ENCODE results near the gene RABGEF1. TPM values are rescaled to one million over a fixed set of nuclear protein-coding genes. Genes with fewer than 3 reads are reported as not detected.

The RABGEF1 gene
- total and polyA plus RNA-seq, 9 of the 15 experiments (the other 6 are each of a cell fraction or from before 2014, with no cell fraction given): 7.0 to 29.3 (median 20.5) TPM

GRCh38 chr7:66844552-66845378 is 104.2 kb downstream of the RABGEF1 start (continued):
- TF ChIP-seq NRF1 (conservative IDR thresholded peaks at IDR 0.05 in 1 of 2, IDR thresholded peaks at IDR 0.05 in 1 of 2) (peak; percentile 98), MGA (IDR thresholded peaks at IDR 0.05) (peak; percentile 63; the same call in 1 of the 2 replicates), RFX7 (CRISPR knock-in tag; IDR thresholded peaks at IDR 0.05) (no peak), ZNF764 (CRISPR knock-in tag; IDR thresholded peaks at IDR 0.05; ENCODE audit: low read depth) (no peak), ZBTB49 (CRISPR knock-in tag; IDR thresholded peaks at IDR 0.05; ENCODE audit: borderline replicate concordance) (no peak), MNT (conservative IDR thresholded peaks at IDR 0.05) (peak; percentile 87 to 96), ZNF384 (IDR thresholded peaks at IDR 0.05; ENCODE audit: low read depth, low read length) (0 out of 2 replicates have a peak, but pooled peaks have one; percentile 14), ZBTB9 (CRISPR knock-in tag; IDR thresholded peaks at IDR 0.05) (peak; percentile 40), MED1 (CRISPR knock-in tag; IDR thresholded peaks at IDR 0.05; ENCODE audit: borderline replicate concordance) (no peak)
